Activated CD8-positive, alpha-beta T cell treated with anti-CD3 and anti-CD28 coated beads for 36 hours (primary cell): ENCODE results near the gene ZFAND2A. TPM values are rescaled to one million over a fixed set of nuclear protein-coding genes. Genes with fewer than 3 reads are reported as not detected.
"Not testable (repeated sequence)": the region's sequence is repeated elsewhere in the genome, so short reads cannot be mapped to it uniquely, and the experiment has no call there.

Experiments used
- ATAC-seq: fragments of 200-7000 bp; cut with Tn5 transposase; one replicate; pipeline ENCODE4 v1.10.0; 2021; ENCODE audit warnings: mild to moderate bottlenecking, moderate library complexity
- CTCF ChIA-PET: fragments of 350-600 bp; sonication (Branson Sonifier 250); formaldehyde crosslinking; loops from one replicate; lab custom pipeline; 2021; ENCODE audit warnings: antibody characterized with exemption; lab: Charles Lee
- POLR2A ChIA-PET: fragments of 350-600 bp; sonication (Branson Sonifier 250); formaldehyde crosslinking; loops from one replicate; lab custom pipeline; 2021; ENCODE audit warnings: antibody characterized with exemption; lab: Charles Lee
- DNase-seq: peaks from one replicate; pipeline ENCODE4 v3.0.0-alpha.2; 2020
- H3K27ac Mint-ChIP-seq: one replicate; pipeline ENCODE4 v1.8.0; 2021; ENCODE audit warnings: mild to moderate bottlenecking, mixed read lengths
- H3K27me3 Mint-ChIP-seq: one replicate; pipeline ENCODE4 v1.8.0; 2021; ENCODE audit warnings: mixed read lengths
- H3K36me3 Mint-ChIP-seq: one replicate; pipeline ENCODE4 v1.8.0; 2021; ENCODE audit warnings: low read depth, mixed read lengths
- H3K4me1 Mint-ChIP-seq: one replicate; pipeline ENCODE4 v1.8.0; 2021; ENCODE audit warnings: low read depth, mixed read lengths
- H3K4me3 Mint-ChIP-seq: one replicate; pipeline ENCODE4 v1.8.0; 2021; ENCODE audit warnings: mild to moderate bottlenecking, moderate library complexity, mixed read lengths
- H3K9me3 Mint-ChIP-seq: one replicate; pipeline ENCODE4 v1.8.0; 2021; ENCODE audit warnings: mixed read lengths
- intact Hi-C: fragments of 100-400 bp; cut with micrococcal nuclease; formaldehyde crosslinking; loops from one replicate; pipeline ENCODE4 v1.10.0; 2022
- total RNA-seq, 2 experiments: library from RNA; stranded (reverse); gene quantifications; one replicate each; pipeline ENCODE4 v1.2.3, GENCODE V29; 2021
- TF ChIP-seq, protein P1 (sequence below): fragments of 200-600 bp; IDR thresholded peaks from one replicate; pipeline ENCODE4 v1.8.0; 2022; ENCODE audit warnings: antibody characterized with exemption, mild to moderate bottlenecking

Gene ZFAND2A, protein sequence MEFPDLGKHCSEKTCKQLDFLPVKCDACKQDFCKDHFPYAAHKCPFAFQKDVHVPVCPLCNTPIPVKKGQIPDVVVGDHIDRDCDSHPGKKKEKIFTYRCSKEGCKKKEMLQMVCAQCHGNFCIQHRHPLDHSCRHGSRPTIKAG
- total RNA-seq, result 10 to 100 TPM; 22.1 to 23.5 TPM

DNA sequence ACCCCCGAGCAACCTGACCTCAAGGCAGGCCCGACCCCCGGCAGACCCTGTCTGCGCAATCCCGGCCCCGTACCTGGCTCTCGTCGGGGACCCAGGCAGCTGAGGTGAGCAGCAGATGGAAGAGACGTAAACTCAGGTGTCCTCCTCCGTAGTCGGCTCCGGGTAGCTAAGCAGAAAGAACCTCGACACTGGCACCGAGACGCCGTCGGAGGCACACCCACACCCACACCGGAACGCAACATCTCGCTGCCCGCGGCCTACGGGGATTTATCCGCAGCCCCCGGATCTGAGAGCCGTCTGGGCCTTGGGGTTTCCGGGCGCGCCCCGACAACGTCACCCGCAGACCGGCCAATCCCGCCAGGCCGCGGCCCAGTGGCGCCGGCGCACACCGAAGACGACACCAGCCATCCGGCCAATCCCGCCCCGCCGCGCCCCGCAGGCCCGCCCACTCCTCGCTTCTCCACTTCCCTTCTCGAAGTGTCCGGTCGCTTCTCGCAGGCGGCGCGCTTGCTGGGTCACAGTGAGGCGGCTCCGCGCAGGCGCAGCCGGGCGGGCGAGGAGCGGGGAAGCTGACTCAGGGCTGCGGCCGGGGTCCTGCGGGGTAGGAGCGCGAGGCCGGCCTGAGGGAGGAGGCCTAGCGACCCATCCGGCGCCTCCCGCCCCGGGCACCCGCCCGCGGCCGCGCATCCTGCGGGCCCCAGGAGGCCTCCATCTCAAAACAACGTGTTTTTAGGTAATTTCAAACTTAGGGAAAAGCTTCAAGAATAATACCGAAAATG is at the start of gene ZFAND2A:
ZFAND2A (minus strand) TSS at position 306 of the 779 bp plus-strand sequence. CDS start 1,984 bp downstream, outside the sequence.
- Mint-ChIP-seq H3K4me1 (peaks cover 24% of the 10 kb centered on the region), H3K4me3 (peak within 1 kb of the TSS; percentile 87), H3K27ac (peak within 1 kb of the TSS; percentile 89), H3K27me3 (no peaks in the 10 kb centered on the region), H3K36me3 (peaks cover 20% of the 10 kb centered on the region), H3K9me3 (no peaks in the 10 kb centered on the region)
- ATAC-seq, result peak; percentile 98
- TF ChIP-seq, protein P1, sequence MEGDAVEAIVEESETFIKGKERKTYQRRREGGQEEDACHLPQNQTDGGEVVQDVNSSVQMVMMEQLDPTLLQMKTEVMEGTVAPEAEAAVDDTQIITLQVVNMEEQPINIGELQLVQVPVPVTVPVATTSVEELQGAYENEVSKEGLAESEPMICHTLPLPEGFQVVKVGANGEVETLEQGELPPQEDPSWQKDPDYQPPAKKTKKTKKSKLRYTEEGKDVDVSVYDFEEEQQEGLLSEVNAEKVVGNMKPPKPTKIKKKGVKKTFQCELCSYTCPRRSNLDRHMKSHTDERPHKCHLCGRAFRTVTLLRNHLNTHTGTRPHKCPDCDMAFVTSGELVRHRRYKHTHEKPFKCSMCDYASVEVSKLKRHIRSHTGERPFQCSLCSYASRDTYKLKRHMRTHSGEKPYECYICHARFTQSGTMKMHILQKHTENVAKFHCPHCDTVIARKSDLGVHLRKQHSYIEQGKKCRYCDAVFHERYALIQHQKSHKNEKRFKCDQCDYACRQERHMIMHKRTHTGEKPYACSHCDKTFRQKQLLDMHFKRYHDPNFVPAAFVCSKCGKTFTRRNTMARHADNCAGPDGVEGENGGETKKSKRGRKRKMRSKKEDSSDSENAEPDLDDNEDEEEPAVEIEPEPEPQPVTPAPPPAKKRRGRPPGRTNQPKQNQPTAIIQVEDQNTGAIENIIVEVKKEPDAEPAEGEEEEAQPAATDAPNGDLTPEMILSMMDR, result no peak
- peak; percentile 99 for DNase-seq
- intact Hi-C loops, result loop anchor here (10.0 kb wide), 1 partner anchor 165 kb away; no protein-coding TSS in a partner anchor
- ChIA-PET CTCF (interaction anchor here (2.3 to 2.7 kb wide), 4 partner anchors 10 to 167 kb away, joined by 7 to 21 read pairs (median 12); a partner anchor contains a TSS), POLR2A (interaction anchor here (0.6 to 2.4 kb wide), 12 partner anchors 8 to 444 kb away, joined by 3 to 12 read pairs (median 4); partner anchors contain the start of gene GPR146)

DNA sequence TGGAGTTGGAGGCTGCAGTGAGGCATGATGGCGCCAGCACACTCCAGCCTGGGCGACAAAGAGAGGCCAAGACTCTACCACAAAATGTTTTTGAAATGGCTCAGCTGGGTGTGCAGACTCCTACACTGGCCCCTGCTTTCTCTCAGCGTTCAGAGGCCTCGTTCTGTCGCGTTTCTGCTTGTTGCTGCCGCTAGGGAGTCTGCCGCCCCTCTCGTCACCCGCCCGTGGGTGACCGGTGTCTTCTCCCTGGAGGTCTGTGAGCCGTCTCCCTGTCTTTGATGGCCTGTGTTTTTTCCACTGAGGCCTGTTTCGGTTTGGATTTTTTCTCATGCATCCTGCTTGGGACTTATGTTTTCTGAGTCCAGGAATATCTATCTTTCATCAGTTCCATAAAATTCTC is 49.1 kb upstream of the ZFAND2A start:
- H3K9me3 Mint-ChIP-seq, result no peaks in the 10 kb centered on the region

DNA sequence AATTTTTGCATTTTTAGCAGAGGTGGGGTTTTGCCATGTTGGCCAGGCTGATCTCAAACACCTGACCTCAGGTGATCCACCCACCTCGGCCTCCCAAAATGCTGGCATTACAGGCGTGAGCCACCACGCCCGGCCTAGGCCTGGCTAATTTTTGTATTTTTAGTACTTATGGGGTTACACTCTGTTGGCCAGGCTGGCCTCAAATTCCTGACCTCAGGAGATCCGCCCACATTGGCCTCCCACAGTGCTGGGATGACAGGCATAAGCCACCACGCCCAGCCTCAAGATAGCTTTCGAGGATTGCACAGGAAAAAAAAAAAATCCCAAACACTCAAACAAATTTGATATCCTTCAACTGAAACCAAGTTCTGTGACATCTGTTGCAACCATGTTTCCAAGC is 45.7 kb upstream of the ZFAND2A start:
- H3K36me3 Mint-ChIP-seq, H3K9me3 Mint-ChIP-seq, DNase-seq, H3K27ac Mint-ChIP-seq, intact Hi-C loops, ATAC-seq, CTCF ChIA-PET, POLR2A ChIA-PET, H3K4me3 Mint-ChIP-seq, H3K4me1 Mint-ChIP-seq: not testable (repeated sequence)
- H3K27me3 Mint-ChIP-seq, result peaks cover 13% of the 10 kb centered on the region

More for the DNA sequence above, 49.1 kb upstream of the ZFAND2A start:
- intact Hi-C loops, result no loop called here
- DNase-seq (no peak), ATAC-seq (no peak)
- no peaks in the 10 kb centered on the region for H3K36me3 Mint-ChIP-seq
- H3K4me3 Mint-ChIP-seq, result no peak overlapping the region
- no peaks in the 10 kb centered on the region for H3K4me1 Mint-ChIP-seq
- peaks cover 22% of the 10 kb centered on the region for H3K27me3 Mint-ChIP-seq
- TF ChIP-seq, protein P1, result no peak
- H3K27ac Mint-ChIP-seq, result no peak overlapping the region
- ChIA-PET POLR2A (no interaction called here), CTCF (no interaction called here)

DNA sequence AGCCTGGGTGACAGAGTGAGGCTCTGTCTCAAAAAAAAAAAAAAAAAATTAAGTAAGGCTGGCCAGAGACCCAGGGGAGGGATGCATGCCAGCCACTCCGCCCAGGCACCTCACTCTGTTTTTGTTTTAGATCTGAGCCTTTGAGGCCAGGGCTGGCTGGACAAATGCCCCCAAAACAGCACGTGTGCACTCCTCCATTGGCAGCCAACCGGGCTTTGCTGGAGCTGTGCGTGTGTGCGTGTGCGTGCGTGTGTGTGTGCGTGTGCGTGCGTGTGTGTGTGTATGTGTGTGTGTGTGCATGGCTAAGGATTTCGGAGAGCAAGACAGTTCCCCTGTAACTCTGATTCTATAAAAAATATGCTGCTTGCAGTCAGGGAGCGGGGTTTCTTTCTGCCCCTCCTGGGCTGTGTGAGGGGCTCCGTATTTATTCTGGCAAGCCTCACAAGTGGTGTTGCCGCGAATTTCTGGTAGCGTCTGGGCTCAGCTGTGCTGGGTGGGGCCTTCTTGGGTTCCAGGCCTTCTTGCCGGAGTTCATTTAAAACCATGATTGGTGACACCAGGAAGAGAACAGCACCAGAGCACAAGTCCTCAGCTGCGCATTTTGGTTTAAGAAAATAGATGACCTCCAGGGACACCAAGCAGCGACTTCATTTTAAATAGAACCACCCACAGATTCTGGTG is 44.6 kb upstream of the ZFAND2A start:
- TF ChIP-seq, protein P1, result no peak
- Mint-ChIP-seq H3K27me3 (peaks cover 7% of the 10 kb centered on the region), H3K36me3 (no peaks in the 10 kb centered on the region), H3K27ac (no peak overlapping the region), H3K9me3 (no peaks in the 10 kb centered on the region), H3K4me1 (no peaks in the 10 kb centered on the region), H3K4me3 (no peak overlapping the region)
- ATAC-seq, result no peak
- intact Hi-C loops, result no loop called here
- ChIA-PET POLR2A (no interaction called here), CTCF (no interaction called here)
- DNase-seq, result no peak

DNA sequence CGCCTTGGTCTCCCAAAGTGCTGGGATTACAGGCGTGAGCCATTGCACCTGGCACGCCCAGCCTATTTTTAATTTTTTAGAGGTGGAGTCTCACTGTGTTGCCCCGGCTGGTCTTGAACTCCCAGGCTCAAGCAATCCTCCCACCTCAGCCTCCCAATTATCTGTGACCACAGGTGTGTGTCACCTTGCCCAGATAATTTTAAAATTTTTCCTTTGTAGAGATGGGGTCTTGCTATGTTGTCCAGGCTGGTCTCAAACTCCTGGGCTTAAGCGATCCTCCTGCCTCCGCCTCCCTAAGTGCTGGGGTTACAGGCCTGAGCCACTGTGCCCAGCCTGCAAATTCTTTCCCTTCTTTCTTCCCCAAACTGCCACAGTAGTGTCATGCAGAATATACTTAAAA is 42.9 kb upstream of the ZFAND2A start:
- H3K36me3 Mint-ChIP-seq, CTCF ChIA-PET, H3K4me1 Mint-ChIP-seq, DNase-seq, H3K4me3 Mint-ChIP-seq, ATAC-seq, POLR2A ChIA-PET, intact Hi-C loops, H3K9me3 Mint-ChIP-seq, H3K27ac Mint-ChIP-seq, H3K27me3 Mint-ChIP-seq: not testable (repeated sequence)
